K562 treated with DMSO at 1 percent for 4 hours (cell line): ENCODE results near the gene GPRIN2. TPM values are rescaled to one million over a fixed set of nuclear protein-coding genes. Genes with fewer than 3 reads are reported as not detected.

Experiments
- total RNA-seq: library from RNA; unstranded; fragments of 300-600 nt; gene quantifications from 2 replicates; pipeline ENCODE4 v1.2.3, GENCODE V29; 2022; ENCODE audit not compliant: insufficient read depth

GPRIN2 gene
- total RNA-seq, result not detected in 2 replicates

GRCh38 chr10:46556515-46557318, at the start of gene GPRIN2:
GPRIN2 (minus strand) TSS chr10:46556658; CDS start chr10:46550736, 5,922 bp downstream.

GRCh38 chr10:46578474-46579178, 22.2 kb upstream of the GPRIN2 start, which contains the start of gene SYT15:
SYT15 (plus strand) TSS chr10:46579128; CDS start chr10:46579169, 41 bp downstream.

Other genes starting within 250 kb of the GPRIN2 start
- gene ANXA8L1, start 180.9 kb downstream of the GPRIN2 start, total RNA-seq, result not detected in 2 replicates
- gene NPY4R, start 90.7 kb downstream of the GPRIN2 start, total RNA-seq, result not detected in 2 replicates
- not detected in 2 replicates for gene SYT15, start 22.5 kb upstream of the GPRIN2 start, total RNA-seq